Muscle of leg (tissue), 11 donors: ENCODE data around the gene BDNF. TPM values are rescaled to one million over a fixed set of nuclear protein-coding genes. Genes with fewer than 3 reads are reported as not detected.

ENCODE experiments used
- DNase-seq: peaks from one replicate; pipeline ENCODE4 v3.0.0; 2013
- H3K27ac ChIP-seq: one replicate; pipeline ENCODE4 v1.5.1; 2013; ENCODE audit warnings: mild to moderate bottlenecking, low read length, control low read depth
- H3K27me3 ChIP-seq: one replicate; pipeline ENCODE4 v1.6.1; 2013; ENCODE audit warnings: low read length; ENCODE audit not compliant: control insufficient read depth, insufficient read depth
- H3K36me3 ChIP-seq: one replicate; pipeline ENCODE4 v1.6.1; 2013; ENCODE audit warnings: low read length; ENCODE audit not compliant: control insufficient read depth, insufficient read depth
- H3K4me1 ChIP-seq: one replicate; pipeline ENCODE4 v1.6.1; 2013; ENCODE audit warnings: low read length; ENCODE audit not compliant: control insufficient read depth, insufficient read depth
- H3K4me3 ChIP-seq: one replicate; pipeline ENCODE4 v1.5.1; 2013; ENCODE audit warnings: low read length, control low read depth
- H3K9me3 ChIP-seq: replicated peaks from 2 replicates; pipeline ENCODE4 v1.6.1; 2013; ENCODE audit warnings: low read depth, low read length; ENCODE audit not compliant: control insufficient read depth
- WGBS: methylation state at CpG from one replicate; pipeline ENCODE4 v1.1.5; 2013; ENCODE audit warnings: missing lambda C conversion rate; ENCODE audit not compliant: insufficient coverage; 5-methylcytosine and 5-hydroxymethylcytosine counted together
- polyA plus RNA-seq, 8 donors: library from polyadenylated mRNA; unstranded; fragments of 120-200 nt; gene quantifications; one replicate each; pipeline versions ENCODE4 v1.2.1 to v1.2.3, GENCODE V29; 2013; ENCODE audit warnings: inconsistent platforms in 1 of 8, low replicate concordance in 1 of 8; ENCODE audit not compliant: insufficient read length in 8 of 8, insufficient read depth in 1 of 8
- total RNA-seq: library from RNA; stranded (reverse); fragments of 120-200 nt; gene quantifications from one replicate; pipeline ENCODE4 v1.2.4, GENCODE V29; 2013

The BDNF gene
- total and polyA plus RNA-seq, 9 donors, result 1.0 to 2.6 (median 1.6) TPM

GRCh38 chr11:27697679-27698275 is 2.5 kb downstream of the BDNF start:
- no peak overlapping the region for H3K4me3 ChIP-seq
- peaks cover 40% of the 10 kb centered on the region for H3K27me3 ChIP-seq
- no peaks in the 10 kb centered on the region for H3K9me3 ChIP-seq
- H3K27ac ChIP-seq, result no peak overlapping the region
- WGBS, result no CpG with 5 or more reads among the region's 2 CpGs
- H3K36me3 ChIP-seq, result no peaks in the 10 kb centered on the region
- H3K4me1 ChIP-seq, result peaks cover 21% of the 10 kb centered on the region
- DNase-seq, result no peak

DNA sequence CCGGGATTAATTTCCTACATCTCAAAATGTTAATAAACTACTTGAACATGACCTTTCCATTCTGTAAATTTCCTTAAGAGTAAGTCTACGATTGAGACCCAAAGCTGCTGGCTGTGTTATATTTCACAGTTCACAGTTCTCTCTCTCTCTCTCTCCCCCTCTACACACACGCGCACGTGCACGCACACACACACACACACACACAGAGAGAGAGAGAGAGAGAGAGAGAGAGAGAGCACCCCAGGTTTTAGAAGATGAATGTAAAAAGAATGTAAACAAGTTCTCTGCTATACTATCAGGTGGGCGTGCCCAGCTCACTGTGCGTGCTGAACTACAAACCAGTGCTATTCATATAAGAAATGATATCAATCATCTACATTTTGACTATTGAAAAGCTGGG is 3.3 kb downstream of the BDNF start:
- Histone ChIP-seq H3K9me3 (no peaks in the 10 kb centered on the region), H3K4me1 (peaks cover 21% of the 10 kb centered on the region), H3K4me3 (no peak overlapping the region), H3K27me3 (peaks cover 34% of the 10 kb centered on the region), H3K36me3 (no peaks in the 10 kb centered on the region), H3K27ac (no peak overlapping the region)
- no CpG with 5 or more reads among the region's 8 CpGs for WGBS
- DNase-seq, result no peak

DNA sequence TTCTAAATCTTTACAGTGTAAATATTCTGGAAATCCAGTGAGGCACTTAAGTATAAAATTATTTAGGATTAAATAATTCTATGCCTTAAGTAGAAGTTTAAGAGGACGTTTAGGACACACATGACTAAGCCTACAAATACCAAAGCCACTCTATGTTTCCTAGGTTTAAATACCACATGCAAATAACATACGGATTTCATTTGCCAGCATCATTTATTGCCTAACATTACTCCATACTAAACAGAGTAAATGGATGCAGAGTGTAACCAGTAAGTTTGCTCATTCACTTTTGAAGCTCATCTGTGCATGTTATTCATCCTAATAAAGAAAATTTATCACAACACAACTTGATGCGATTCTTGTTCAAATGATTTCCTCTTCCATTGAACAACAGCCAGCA is 4.1 kb downstream of the BDNF start:
- WGBS, result no CpG with 5 or more reads among the region's 3 CpGs
- Histone ChIP-seq H3K27me3 (peaks cover 25% of the 10 kb centered on the region), H3K27ac (no peak overlapping the region), H3K4me3 (no peak overlapping the region), H3K36me3 (no peaks in the 10 kb centered on the region), H3K9me3 (no peaks in the 10 kb centered on the region), H3K4me1 (peaks cover 15% of the 10 kb centered on the region)
- DNase-seq, result no peak

GRCh38 chr11:27694992-27695391 is 5.3 kb downstream of the BDNF start:
- Histone ChIP-seq H3K9me3 (no peaks in the 10 kb centered on the region), H3K36me3 (no peaks in the 10 kb centered on the region), H3K27ac (no peak overlapping the region), H3K4me1 (peaks cover 10% of the 10 kb centered on the region), H3K27me3 (peaks cover 16% of the 10 kb centered on the region), H3K4me3 (no peak overlapping the region)
- no CpG with 5 or more reads among the region's 3 CpGs for WGBS
- peak; percentile 35 for DNase-seq

DNA sequence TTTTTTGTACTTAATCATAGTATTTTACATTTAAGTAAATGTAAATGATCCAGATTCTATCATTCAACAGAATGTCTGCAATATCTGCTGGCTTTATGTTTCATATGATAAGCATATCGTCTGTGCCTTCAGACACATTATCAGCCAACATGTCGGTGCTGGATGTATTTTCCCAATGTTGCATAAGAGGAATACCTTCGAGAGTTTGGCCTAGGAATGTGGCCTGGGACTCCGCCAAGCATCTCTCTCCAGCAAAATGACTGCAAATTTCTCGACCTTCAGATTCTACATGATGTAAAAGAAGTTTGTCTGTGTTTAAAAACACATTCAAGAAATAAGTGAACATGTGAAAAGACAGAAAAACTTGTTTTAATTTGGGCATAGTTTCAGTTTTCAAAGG is 6.9 kb downstream of the BDNF start:
- Histone ChIP-seq H3K4me3 (no peak overlapping the region), H3K27me3 (peaks cover 2% of the 10 kb centered on the region), H3K36me3 (no peaks in the 10 kb centered on the region), H3K27ac (no peak overlapping the region), H3K9me3 (no peaks in the 10 kb centered on the region), H3K4me1 (no peaks in the 10 kb centered on the region)
- DNase-seq, result peak; percentile 28
- WGBS, result no CpG with 5 or more reads among the region's 5 CpGs

- H3K9me3 ChIP-seq, result no peaks in the 10 kb centered on the region
- DNase-seq, result no peak
- H3K4me1 ChIP-seq, result no peaks in the 10 kb centered on the region
- H3K4me3 ChIP-seq, result no peak overlapping the region
- no peaks in the 10 kb centered on the region for H3K36me3 ChIP-seq
- H3K27me3 ChIP-seq, result peaks cover 2% of the 10 kb centered on the region
- WGBS, result 100% methylated on average over 1 of the region's 2 CpGs
- no peak overlapping the region for H3K27ac ChIP-seq
Observed at GRCh38 chr11:27692781-27693180, 7.5 kb downstream of the BDNF start.

GRCh38 chr11:27688076-27688475 is 12.2 kb downstream of the BDNF start:
- no peak overlapping the region for H3K27ac ChIP-seq
- no peaks in the 10 kb centered on the region for H3K27me3 ChIP-seq
- H3K4me1 ChIP-seq, result no peaks in the 10 kb centered on the region
- WGBS, result 93% methylated on average over 3 of the region's 4 CpGs
- no peaks in the 10 kb centered on the region for H3K36me3 ChIP-seq
- H3K4me3 ChIP-seq, result no peak overlapping the region
- H3K9me3 ChIP-seq, result no peaks in the 10 kb centered on the region
- no peak for DNase-seq

- DNase-seq, result no peak
- no peak overlapping the region for H3K27ac ChIP-seq
- H3K27me3 ChIP-seq, result no peaks in the 10 kb centered on the region
- no peaks in the 10 kb centered on the region for H3K9me3 ChIP-seq
- H3K4me3 ChIP-seq, result no peak overlapping the region
- H3K36me3 ChIP-seq, result no peaks in the 10 kb centered on the region
- WGBS, result no CpG with 5 or more reads among the region's 1 CpG
- no peaks in the 10 kb centered on the region for H3K4me1 ChIP-seq
Observed at GRCh38 chr11:27681664-27682063, 18.6 kb downstream of the BDNF start.

GRCh38 chr11:27679136-27680015 is 20.9 kb downstream of the BDNF start:
- DNase-seq, result no peak
- H3K27ac ChIP-seq, result no peak overlapping the region
- H3K4me3 ChIP-seq, result no peak overlapping the region
- H3K9me3 ChIP-seq, result no peaks in the 10 kb centered on the region
- WGBS, result 70% methylated on average over 2 of the region's 5 CpGs
- no peaks in the 10 kb centered on the region for H3K27me3 ChIP-seq
- H3K4me1 ChIP-seq, result no peaks in the 10 kb centered on the region
- no peaks in the 10 kb centered on the region for H3K36me3 ChIP-seq

- no CpG with 5 or more reads among the region's 4 CpGs for WGBS
- H3K4me1 ChIP-seq, result no peaks in the 10 kb centered on the region
- H3K36me3 ChIP-seq, result no peaks in the 10 kb centered on the region
- no peak for DNase-seq
- no peaks in the 10 kb centered on the region for H3K27me3 ChIP-seq
- H3K27ac ChIP-seq, result no peak overlapping the region
- H3K4me3 ChIP-seq, result no peak overlapping the region
- H3K9me3 ChIP-seq, result no peaks in the 10 kb centered on the region
Observed at GRCh38 chr11:27678242-27678641, 22.0 kb downstream of the BDNF start.
